Stimulated activated naive CD8-positive, alpha-beta T cell treated with anti-CD3 and anti-CD28 coated beads, Interleukin-15, Interleukin-2, amounts not matched to agents 100 ng/mL and 50 ng/mL, for 24 hours (primary cell): ENCODE results near the gene ARID1B.
"Not testable (repeated sequence)": the region's sequence is repeated elsewhere in the genome, so short reads cannot be mapped to it uniquely, and the experiment has no call there.

ENCODE experiments used
- H3K27ac Mint-ChIP-seq: one replicate; pipeline ENCODE4 v1.8.0; 2021; ENCODE audit warnings: mild to moderate bottlenecking, mixed read lengths
- H3K27me3 Mint-ChIP-seq: one replicate; pipeline ENCODE4 v1.8.0; 2021; ENCODE audit warnings: mixed read lengths
- H3K36me3 Mint-ChIP-seq: one replicate; pipeline ENCODE4 v1.8.0; 2021; ENCODE audit warnings: low read depth, mixed read lengths
- H3K4me1 Mint-ChIP-seq: one replicate; pipeline ENCODE4 v1.8.0; 2021; ENCODE audit warnings: low read depth, mixed read lengths
- H3K4me3 Mint-ChIP-seq: one replicate; pipeline ENCODE4 v1.8.0; 2021; ENCODE audit warnings: mild to moderate bottlenecking, mixed read lengths
- H3K9me3 Mint-ChIP-seq: one replicate; pipeline ENCODE4 v1.8.0; 2021; ENCODE audit warnings: mixed read lengths

ARID1B gene

GRCh38 chr6:157147054-157148026 lies 370.2 kb downstream of the ARID1B start:
- H3K27me3 Mint-ChIP-seq, H3K4me3 Mint-ChIP-seq, H3K27ac Mint-ChIP-seq, H3K9me3 Mint-ChIP-seq, H3K4me1 Mint-ChIP-seq: not testable (repeated sequence)
- H3K36me3 Mint-ChIP-seq: peaks cover 34% of the 10 kb centered on the region

- H3K4me1 Mint-ChIP-seq: no peaks in the 10 kb centered on the region
- peaks cover 32% of the 10 kb centered on the region for H3K36me3 Mint-ChIP-seq
- H3K9me3 Mint-ChIP-seq: no peaks in the 10 kb centered on the region
- H3K27me3 Mint-ChIP-seq: no peaks in the 10 kb centered on the region
- no peak overlapping the region for H3K4me3 Mint-ChIP-seq
- no peak overlapping the region for H3K27ac Mint-ChIP-seq
Observed at GRCh38 chr6:157148391-157149323, 371.5 kb downstream of the ARID1B start.

- Mint-ChIP-seq H3K27ac (no peak overlapping the region), H3K36me3 (peaks cover 43% of the 10 kb centered on the region), H3K4me3 (no peak overlapping the region), H3K9me3 (no peaks in the 10 kb centered on the region), H3K27me3 (no peaks in the 10 kb centered on the region), H3K4me1 (no peaks in the 10 kb centered on the region)
Observed at GRCh38 chr6:157150076-157150475, 372.9 kb downstream of the ARID1B start.

GRCh38 chr6:157151029-157151428 lies 373.9 kb downstream of the ARID1B start:
- Mint-ChIP-seq H3K4me1 (no peaks in the 10 kb centered on the region), H3K9me3 (no peaks in the 10 kb centered on the region), H3K27me3 (no peaks in the 10 kb centered on the region), H3K4me3 (no peak overlapping the region), H3K27ac (no peak overlapping the region), H3K36me3 (peaks cover 48% of the 10 kb centered on the region)

GRCh38 chr6:157151989-157152388 lies 374.8 kb downstream of the ARID1B start:
- Mint-ChIP-seq H3K4me1 (no peaks in the 10 kb centered on the region), H3K36me3 (peaks cover 50% of the 10 kb centered on the region), H3K9me3 (no peaks in the 10 kb centered on the region), H3K27me3 (no peaks in the 10 kb centered on the region), H3K4me3 (no peak overlapping the region), H3K27ac (no peak overlapping the region)

DNA sequence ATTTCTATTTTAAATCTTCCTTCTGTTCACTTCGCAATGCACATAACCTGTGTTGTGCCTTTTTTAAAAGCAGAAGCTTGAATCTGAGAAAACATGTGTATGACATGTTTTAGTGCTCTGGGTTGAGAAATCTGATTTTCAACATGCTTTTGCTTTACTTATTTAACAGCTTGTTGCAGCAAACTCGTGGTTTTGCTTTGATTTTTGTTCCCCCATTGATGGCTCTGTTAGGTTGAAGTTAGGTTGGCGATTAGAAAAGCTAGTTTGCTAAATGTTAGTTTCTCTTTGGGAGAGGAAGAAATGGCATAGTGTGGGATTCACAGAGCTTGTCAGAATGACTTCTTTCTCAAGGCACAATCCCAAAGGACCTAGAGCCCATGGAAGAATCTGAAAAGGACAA lies 375.4 kb downstream of the ARID1B start:
- Mint-ChIP-seq H3K27ac (no peak overlapping the region), H3K9me3 (no peaks in the 10 kb centered on the region), H3K27me3 (no peaks in the 10 kb centered on the region), H3K4me1 (no peaks in the 10 kb centered on the region), H3K4me3 (no peak overlapping the region), H3K36me3 (peaks cover 54% of the 10 kb centered on the region)

DNA sequence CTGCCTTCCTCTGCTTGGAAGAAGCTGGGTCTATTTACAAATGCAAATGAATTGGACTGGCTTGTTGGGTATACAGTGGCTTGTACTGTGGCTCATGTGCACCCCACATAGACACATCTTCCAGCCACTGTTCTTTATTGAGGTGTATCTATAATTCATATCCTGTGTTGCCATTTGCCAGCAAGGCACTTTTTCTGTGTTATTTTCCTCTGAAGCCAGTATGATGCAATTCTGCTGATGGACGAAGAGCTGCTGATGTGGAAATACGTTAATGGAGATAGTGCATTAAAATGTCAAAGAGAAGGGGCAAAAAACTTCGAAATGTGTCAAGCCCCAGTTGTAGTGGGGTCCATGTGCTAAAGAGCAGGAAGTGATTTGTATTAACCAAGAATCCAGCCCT lies 378.6 kb downstream of the ARID1B start:
- Mint-ChIP-seq H3K27ac (no peak overlapping the region), H3K4me3 (no peak overlapping the region), H3K4me1 (no peaks in the 10 kb centered on the region), H3K27me3 (no peaks in the 10 kb centered on the region), H3K36me3 (peaks cover 42% of the 10 kb centered on the region), H3K9me3 (no peaks in the 10 kb centered on the region)

DNA sequence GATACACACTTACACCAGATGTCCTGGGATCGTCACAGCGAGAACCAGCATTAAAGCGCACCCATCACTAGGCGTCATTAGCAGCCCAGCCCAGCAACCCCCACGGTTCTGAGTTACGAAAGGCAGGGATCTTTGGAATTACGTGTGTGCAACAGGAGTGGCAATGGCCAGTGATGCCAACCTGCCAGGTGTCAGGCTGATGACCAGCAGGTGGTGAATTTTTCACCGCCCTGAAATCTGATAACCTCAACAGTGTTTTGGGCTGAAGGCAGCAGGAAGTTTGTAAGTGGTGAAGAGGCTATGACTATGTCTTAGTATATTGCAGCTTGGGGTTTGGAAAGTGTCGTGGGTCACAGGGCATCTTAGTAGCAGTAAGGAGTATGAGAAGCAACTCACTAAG lies 380.1 kb downstream of the ARID1B start:
- H3K27me3 Mint-ChIP-seq: no peaks in the 10 kb centered on the region
- H3K36me3 Mint-ChIP-seq: peaks cover 30% of the 10 kb centered on the region
- H3K9me3 Mint-ChIP-seq: no peaks in the 10 kb centered on the region
- no peak overlapping the region for H3K27ac Mint-ChIP-seq
- H3K4me3 Mint-ChIP-seq: no peak overlapping the region
- H3K4me1 Mint-ChIP-seq: no peaks in the 10 kb centered on the region

- Mint-ChIP-seq H3K4me1 (no peaks in the 10 kb centered on the region), H3K27ac (no peak overlapping the region), H3K36me3 (peaks cover 26% of the 10 kb centered on the region), H3K27me3 (no peaks in the 10 kb centered on the region), H3K9me3 (no peaks in the 10 kb centered on the region), H3K4me3 (no peak overlapping the region)
Observed at GRCh38 chr6:157158456-157158855, 381.3 kb downstream of the ARID1B start.

DNA sequence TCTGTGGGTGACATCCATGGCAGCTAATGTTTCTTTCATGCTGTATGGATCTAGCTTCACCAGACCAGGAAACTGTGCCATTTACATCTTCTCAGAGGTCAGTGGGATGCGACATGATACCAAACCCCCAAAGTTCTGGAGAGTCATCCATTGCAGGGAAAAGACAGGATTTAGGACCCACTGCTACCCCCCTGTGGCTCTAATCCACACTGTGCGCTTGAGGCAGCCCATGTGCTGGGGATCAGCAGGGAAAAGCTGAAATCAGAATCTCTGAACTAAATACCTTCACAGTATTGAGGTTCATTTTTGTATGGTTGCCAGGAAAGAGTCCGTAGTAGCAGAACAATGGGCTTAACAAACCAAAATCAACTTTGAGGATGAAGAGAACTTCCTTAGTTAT lies 381.7 kb downstream of the ARID1B start:
- Mint-ChIP-seq H3K36me3 (peaks cover 24% of the 10 kb centered on the region), H3K9me3 (no peaks in the 10 kb centered on the region), H3K4me3 (no peak overlapping the region), H3K27me3 (no peaks in the 10 kb centered on the region), H3K27ac (no peak overlapping the region), H3K4me1 (no peaks in the 10 kb centered on the region)

GRCh38 chr6:157159348-157159747 lies 382.2 kb downstream of the ARID1B start:
- Mint-ChIP-seq H3K27me3 (no peaks in the 10 kb centered on the region), H3K27ac (no peak overlapping the region), H3K36me3 (peaks cover 20% of the 10 kb centered on the region)

GRCh38 chr6:157161912-157162311 lies 384.7 kb downstream of the ARID1B start:
- no peak overlapping the region for H3K27ac Mint-ChIP-seq
- H3K9me3 Mint-ChIP-seq: no peaks in the 10 kb centered on the region
- no peaks in the 10 kb centered on the region for H3K4me1 Mint-ChIP-seq
- H3K27me3 Mint-ChIP-seq: no peaks in the 10 kb centered on the region
- no peak overlapping the region for H3K4me3 Mint-ChIP-seq
- H3K36me3 Mint-ChIP-seq: peaks cover 9% of the 10 kb centered on the region

More at GRCh38 chr6:157159348-157159747, 382.2 kb downstream of the ARID1B start:
- Mint-ChIP-seq H3K9me3 (no peaks in the 10 kb centered on the region), H3K4me3 (no peak overlapping the region), H3K4me1 (no peaks in the 10 kb centered on the region)

DNA sequence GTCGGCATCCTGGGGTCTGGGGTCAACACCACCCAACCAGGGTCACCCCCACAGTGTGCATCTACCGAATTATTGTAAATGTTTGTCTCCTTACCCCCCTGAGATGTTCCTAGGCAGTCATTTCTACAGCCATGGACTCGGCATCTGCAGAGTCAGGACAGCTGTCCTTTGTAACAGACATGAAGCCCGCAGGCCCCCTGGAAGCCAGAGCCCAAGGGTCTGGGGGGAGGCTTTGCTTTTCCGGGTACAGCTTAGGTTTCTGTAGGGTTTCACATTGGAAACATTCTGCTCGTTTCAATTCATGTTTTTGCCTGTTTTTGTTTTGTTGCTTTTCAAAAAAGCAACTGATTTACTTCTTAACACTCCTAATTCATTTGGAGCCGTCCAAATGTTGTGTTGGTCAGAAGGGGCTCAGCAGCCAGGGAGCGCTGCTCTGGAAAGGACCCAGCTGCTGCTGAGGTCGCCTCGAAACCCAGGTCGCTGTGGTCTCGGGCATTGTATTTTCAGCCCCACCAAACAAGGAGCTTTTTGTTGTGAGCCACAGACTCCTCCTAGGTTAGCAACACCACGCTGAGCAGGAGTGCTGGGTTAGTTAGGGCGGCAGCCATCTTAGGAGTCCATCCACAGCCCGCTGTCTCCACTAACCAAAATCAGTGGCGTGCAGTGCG lies 385.7 kb downstream of the ARID1B start:
- Mint-ChIP-seq H3K27ac (peak overlapping the region; percentile 10), H3K9me3 (no peaks in the 10 kb centered on the region)

DNA sequence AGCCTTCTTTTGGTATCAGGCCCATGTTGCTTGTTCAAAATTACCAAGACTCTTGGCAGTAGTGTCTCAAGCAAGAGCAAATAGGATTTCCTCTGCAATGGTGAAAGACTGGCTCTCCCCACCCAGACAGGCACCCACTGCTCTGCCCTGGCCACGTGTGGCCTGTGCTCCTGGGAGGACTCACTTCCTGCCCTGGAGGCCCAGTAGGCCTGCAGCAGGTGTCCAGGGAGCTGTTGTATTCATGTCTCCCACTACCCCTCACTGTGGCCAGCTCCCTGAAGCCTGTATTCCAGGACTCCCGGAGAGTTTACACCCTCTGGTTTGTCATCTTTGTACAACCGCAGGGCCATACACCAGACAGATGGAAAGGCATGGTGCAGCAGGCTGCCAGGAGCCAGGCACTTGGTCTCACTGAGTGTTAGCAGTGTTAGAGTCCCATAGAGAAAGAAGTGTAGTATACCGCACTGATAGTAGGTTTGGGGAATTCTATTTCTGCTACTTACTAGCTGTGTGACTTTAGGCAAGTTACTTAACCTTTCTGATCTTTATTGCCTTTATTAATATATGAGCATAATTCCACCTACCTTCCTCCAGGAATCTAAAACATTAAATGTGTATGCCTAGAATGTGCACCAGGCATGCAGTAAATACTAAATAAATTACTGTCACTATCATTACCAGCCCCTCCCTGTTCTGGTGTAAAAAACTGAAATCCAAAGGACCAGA lies 386.4 kb downstream of the ARID1B start:
- Mint-ChIP-seq H3K27me3 (no peaks in the 10 kb centered on the region), H3K4me3 (no peak overlapping the region), H3K36me3 (peaks cover 17% of the 10 kb centered on the region), H3K4me1 (no peaks in the 10 kb centered on the region), H3K27ac (no peak overlapping the region), H3K9me3 (no peaks in the 10 kb centered on the region)

More for the DNA sequence above, 385.7 kb downstream of the ARID1B start:
- H3K36me3 Mint-ChIP-seq: peaks cover 11% of the 10 kb centered on the region
- H3K27me3 Mint-ChIP-seq: no peaks in the 10 kb centered on the region
- no peaks in the 10 kb centered on the region for H3K4me1 Mint-ChIP-seq
- H3K4me3 Mint-ChIP-seq: no peak overlapping the region
